ENCODE results near the gene ZC3H12C.

ZC3H12C gene

DNA sequence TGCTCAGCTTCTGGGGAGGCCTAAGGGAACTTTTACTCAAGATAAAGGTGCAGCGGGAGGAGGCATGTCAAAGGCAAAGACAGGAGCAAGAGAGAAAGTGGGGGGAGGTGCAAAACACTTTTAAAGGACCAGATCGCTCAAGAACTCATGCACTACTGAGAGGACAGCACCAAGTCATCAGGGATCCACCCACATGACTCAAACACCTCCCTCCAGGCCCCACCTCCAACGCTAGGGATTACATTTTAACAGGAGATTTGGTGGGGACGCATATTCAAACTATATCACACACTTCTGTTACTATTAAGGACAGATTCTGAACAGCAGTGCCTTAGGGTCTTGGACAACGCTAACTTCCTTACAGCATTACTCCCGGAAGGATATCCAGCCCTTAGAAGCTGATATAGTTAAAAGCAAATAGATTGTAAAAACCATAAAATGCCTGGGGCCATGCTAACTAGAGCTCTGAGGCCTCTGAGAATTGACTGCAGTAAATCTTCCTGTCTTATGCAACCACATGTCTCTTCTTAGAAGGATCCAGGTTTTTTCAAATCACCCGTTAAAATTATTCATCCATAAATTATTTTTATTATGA lies 16.7 kb upstream of the ZC3H12C start:
- in situ Hi-C loops (cut with MboI; ENCODE audit: low sequenced_read_pairs): no loop called here

DNA sequence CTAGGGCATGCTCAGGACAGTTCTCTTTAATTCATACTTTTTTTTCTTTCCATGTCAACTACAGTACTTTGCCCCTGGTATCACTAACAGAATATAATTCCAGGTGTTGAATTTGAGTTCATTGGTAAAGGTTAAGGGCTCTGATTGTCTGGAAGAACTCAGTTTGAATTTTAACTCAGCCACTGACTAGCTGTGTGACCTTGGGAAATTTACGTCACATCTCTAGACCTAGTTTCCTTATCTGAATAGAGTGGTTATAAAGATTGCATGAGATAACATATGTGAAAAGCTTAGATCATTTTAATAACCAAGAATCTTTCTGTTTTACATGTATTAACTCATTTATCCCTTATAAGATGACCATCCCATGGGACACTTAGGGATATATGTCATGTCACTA lies 15.8 kb upstream of the ZC3H12C start:
- in situ Hi-C loops (cut with MboI; ENCODE audit: low sequenced_read_pairs): no loop called here

- in situ Hi-C loops (cut with MboI; ENCODE audit: low sequenced_read_pairs): no loop called here
Observed at GRCh38 chr11:110077831-110078325, 15.3 kb upstream of the ZC3H12C start.

GRCh38 chr11:110078923-110079544 lies 14.2 kb upstream of the ZC3H12C start:
- in situ Hi-C loops (cut with MboI; ENCODE audit: low sequenced_read_pairs): no loop called here

- in situ Hi-C loops (cut with MboI; ENCODE audit: low sequenced_read_pairs): no loop called here
Observed at GRCh38 chr11:110079726-110080125, 13.5 kb upstream of the ZC3H12C start.

- in situ Hi-C loops (cut with MboI; ENCODE audit: low sequenced_read_pairs): no loop called here
Observed at GRCh38 chr11:110081462-110082376, 11.5 kb upstream of the ZC3H12C start.

GRCh38 chr11:110082899-110083298 lies 10.3 kb upstream of the ZC3H12C start:
- in situ Hi-C loops (cut with MboI; ENCODE audit: low sequenced_read_pairs): no loop called here

DNA sequence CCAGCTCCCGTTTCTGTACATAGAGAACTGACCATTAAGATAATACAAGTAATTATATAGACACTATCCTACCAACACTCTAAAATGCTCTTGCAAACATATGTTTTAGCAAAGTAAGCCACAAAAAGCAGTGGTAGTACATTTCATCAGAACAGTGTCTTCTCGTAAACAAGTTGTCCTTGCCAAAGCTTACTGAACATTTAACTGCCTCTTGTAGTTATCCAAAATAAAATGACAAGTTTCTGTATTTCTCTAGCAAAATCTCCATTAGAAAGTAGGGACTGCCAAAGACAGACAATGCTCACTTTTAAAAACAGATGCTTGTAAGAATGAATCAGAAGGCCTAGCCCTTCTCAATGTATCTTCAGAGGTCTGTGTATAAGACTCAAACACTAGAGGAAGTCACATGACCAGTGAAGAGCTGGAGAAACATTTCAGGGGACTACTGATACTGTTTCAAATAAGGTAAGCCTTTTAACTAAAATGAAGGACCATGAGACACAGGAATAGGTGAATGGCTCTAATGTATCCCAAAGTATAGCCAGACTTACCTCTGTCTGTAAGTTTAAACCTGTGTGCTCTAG lies 7.8 kb upstream of the ZC3H12C start:
- in situ Hi-C loops (cut with MboI; ENCODE audit: low sequenced_read_pairs): no loop called here

DNA sequence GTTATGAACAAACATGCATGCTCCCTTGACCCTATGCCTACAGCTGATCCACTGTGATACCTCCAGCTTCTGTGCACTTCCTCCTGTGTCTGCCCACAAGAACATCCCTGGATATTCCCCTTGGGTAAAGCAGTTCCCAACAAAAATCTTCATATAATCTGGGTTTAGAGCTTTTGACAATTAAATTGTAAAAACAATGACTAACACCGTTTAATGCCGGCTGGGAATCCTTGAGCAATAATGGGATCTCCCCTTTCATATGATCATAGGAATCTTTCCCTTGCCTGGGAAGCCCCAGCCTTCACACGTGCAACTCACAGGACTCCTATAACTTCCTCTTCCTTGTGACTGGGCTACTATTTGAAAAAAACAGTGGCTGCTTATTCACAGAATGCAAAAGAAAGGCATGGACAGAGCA lies 6.3 kb upstream of the ZC3H12C start:
- in situ Hi-C loops (cut with MboI; ENCODE audit: low sequenced_read_pairs): no loop called here

DNA sequence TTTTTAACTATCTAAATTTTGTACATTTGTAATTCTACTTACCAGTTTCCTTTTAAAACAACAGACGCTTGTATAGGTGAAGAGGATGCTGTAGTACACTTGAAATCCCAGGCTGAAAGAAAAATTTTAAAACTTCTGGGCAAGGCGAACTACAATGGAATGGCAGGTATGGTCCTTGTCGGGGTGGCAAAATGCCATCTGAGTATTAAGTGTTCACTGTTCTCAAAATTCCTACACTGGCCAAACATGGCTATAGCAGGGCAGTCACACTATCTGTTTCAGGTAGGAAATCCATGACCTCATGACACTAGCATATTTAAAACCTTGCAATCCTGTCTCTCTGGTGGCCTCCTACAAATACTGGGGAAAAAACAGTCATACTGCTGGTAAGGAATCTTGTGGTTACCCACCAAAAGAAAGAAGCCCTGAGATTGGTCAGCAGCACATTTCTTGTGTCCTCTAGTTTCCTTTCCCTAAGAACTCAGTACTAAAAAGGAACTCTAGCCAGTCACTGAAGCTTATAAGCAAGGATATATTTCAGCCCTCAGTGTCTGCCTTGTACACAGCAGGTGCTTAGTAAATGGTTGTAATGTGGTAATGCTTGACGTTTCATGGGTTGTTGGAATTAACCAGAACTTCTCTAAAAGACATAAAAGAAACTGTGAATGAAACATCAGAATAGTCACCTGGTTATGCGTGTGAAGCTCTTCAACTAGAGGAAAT lies 5.2 kb upstream of the ZC3H12C start:
- in situ Hi-C loops (cut with MboI; ENCODE audit: low sequenced_read_pairs): no loop called here

DNA sequence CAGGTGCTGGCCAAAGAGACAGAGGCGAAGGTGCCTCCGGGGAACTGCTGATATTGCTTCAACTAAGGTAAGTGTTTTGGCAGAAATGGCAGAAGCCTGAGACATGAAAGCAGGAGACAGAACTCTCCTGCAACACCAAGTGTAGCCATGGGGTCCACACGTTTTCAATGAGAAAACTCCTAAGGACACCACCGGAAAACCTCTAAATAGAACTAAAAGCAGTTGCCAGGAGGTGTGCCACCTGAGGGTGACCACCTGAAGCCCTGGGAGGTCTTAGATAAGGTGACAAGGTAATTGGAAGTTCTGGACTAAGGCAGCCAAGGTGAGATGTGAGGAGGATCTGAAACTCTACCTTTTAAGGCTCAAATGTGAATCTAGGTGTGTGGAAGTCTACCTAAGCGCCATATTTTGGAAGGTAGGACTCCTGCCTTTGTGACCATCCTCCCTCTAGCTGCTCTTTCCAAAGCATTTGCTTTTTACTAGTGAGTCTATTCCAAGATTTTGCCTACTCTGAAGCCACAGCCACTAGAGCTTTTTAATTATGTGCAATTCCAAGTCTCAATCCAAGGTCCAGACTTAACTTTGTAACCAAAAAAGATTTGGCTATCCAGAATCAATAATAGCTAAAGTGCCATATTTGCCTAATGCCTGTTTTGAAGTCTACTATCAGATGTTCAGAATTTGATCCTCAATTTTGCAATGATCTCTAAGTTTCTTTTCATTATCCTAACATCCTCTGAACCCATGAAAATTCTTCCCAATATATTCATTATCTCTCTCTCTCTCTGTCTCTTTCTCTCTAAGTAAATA lies 4.5 kb upstream of the ZC3H12C start:
- in situ Hi-C loops (cut with MboI; ENCODE audit: low sequenced_read_pairs): no loop called here

DNA sequence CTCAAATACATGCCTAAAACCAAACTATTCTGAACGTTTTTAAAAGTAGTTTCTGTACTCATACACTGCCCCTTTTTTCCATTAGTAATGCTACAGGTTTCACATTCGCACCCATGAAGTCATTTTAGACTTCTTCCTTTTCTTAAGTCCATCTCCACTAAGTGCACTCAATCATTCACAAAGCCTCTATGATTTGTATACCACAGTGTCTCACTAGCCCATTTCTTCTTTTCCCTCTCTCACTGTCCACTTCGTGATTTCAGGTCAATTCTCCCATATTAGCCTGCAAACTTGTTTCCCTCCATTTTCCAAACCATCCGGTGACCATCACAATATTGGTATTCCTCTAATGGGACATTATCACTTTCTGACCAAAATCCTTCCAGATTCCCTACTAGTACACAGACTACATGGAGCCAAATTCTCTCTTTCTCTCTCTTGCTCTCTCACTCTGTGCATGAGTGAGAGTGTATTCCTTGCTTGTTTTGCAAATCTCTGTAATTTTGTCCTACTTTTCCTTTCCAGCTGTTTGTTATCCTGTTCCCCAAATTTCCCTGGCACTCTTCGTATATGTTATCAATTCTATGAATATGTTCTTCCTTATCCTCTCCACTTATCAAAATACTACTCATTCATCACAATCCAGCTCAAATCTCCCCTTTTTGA lies 3.4 kb upstream of the ZC3H12C start:
- in situ Hi-C loops (cut with MboI; ENCODE audit: low sequenced_read_pairs): no loop called here

GRCh38 chr11:110090466-110091026 lies 2.6 kb upstream of the ZC3H12C start:
- in situ Hi-C loops (cut with MboI; ENCODE audit: low sequenced_read_pairs): no loop called here

- in situ Hi-C loops (cut with MboI; ENCODE audit: low sequenced_read_pairs): no loop called here
Observed at GRCh38 chr11:110092111-110092514, 1.1 kb upstream of the ZC3H12C start.

GRCh38 chr11:110093407-110094297 lies 460 bp downstream of the ZC3H12C start:
- in situ Hi-C loops (cut with MboI; ENCODE audit: low sequenced_read_pairs): no loop called here

DNA sequence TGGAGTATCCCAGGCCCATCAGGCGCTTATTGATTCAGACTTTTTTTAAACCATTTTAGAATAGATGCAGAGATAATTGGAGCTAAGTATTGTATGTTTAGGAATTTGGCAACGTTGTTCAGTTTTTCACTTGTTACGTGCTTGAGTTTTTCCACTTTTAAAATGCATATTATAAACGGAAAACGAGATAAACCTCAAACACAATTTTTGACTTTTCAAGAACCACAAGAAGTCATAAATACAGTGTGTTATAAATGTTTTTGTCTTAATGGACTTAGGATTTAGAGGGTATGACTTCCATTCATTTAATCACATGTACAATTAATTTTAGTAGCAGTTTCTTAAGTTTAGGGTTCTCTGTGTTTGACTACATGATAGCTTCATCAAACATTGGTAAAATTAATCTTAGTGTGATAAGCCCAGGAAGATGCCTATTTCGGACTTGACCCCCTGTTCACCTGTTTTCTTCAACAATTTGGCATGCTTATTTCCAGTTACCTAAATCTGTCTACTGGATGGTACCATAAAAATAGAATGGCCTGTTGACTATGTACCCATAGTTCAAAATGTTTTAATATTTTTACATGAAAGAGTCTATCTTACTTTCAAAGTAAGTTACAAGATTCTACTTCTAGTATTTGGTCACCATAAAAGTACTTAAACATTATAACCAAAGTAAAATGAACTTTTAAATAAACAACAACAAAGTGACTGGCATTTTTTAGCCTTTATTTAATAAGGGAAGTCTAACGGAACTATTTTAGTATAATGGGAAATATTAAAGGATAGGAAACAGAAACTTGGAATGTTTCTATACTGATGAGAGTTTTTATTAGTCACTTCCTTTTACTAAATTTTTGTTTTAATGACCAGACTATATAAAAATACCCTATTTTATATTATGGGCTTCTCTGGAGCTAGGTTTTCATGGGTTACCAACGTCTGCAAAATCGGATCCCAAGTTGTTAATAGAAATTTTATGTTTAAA lies 1.4 kb downstream of the ZC3H12C start:
- in situ Hi-C loops (cut with MboI; ENCODE audit: low sequenced_read_pairs): no loop called here

GRCh38 chr11:110095554-110095953 lies 2.4 kb downstream of the ZC3H12C start:
- in situ Hi-C loops (cut with MboI; ENCODE audit: low sequenced_read_pairs): no loop called here

Data from HL-60/S4 treated with retinoic acid at 250 ng/mL for 4 days and 3 days (cell line).